ENCODE measurements around the gene ADISSP.

GRCh38 chr20:3812259-3812681, 44.7 kb upstream of the ADISSP start:
- TF ChIP-seq CTCF (IDR thresholded peaks at IDR 0.05; ENCODE audit: low read length) = no peak
- TF ChIP-seq EZH2 (IDR thresholded peaks at IDR 0.05; ENCODE audit: borderline replicate concordance, low read length) = no peak

Measured in OCI-LY1 (cell line).